Measurements from ENCODE around the gene DCAF5.

Gene DCAF5

DNA sequence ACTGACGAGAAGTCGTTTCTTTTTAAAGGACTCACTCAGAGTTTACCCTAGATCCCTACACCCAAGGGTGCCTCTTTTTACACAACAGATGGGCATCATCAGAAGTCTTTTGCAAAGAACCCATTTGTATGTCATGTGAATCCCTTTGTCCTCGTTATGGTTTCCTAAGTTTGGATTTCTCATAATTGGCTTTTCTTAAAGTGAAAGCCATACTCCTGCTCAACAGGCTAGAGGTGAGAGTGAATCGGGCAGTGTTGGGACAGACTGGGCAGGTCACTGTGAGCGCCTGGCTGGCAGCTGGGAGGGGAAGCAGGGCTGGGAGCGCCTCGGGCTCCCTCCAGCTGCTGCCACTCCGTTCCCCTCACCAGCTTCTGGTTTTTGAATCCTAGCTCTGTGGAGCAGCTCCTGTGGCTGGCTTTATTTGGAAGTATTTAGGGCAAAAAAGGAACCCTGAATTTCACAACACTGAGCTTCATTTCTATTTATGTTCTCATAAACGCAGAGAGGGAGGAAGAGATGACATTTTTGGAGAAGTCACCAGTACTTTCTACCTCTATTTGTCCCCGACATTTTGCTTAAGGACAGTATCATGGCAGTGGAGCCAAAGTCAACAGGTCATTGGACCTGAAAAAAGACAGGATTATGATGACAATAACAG, 110.0 kb downstream of the DCAF5 start:
- in situ Hi-C loops (cut with MboI; ENCODE audit: low sequenced_read_pairs, unreplicated experiment) = no loop called here
- TF ChIP-seq CTCF (IDR thresholded peaks at IDR 0.05; ENCODE audit: borderline replicate concordance, control extremely low read depth, extremely low read depth, insufficient read depth, missing control alignments) = no peak
- DNase-seq (ENCODE audit: low spot score) = no peak

- no peak for TF ChIP-seq CTCF (IDR thresholded peaks at IDR 0.05; ENCODE audit: borderline replicate concordance, control extremely low read depth, extremely low read depth, insufficient read depth, missing control alignments)
- in situ Hi-C loops (cut with MboI; ENCODE audit: low sequenced_read_pairs, unreplicated experiment) = no loop called here
- no peak for DNase-seq (ENCODE audit: low spot score)
Observed at GRCh38 chr14:69042299-69042698, 110.6 kb downstream of the DCAF5 start.

- DNase-seq (ENCODE audit: low spot score) = no peak
- no peak for TF ChIP-seq CTCF (IDR thresholded peaks at IDR 0.05; ENCODE audit: borderline replicate concordance, control extremely low read depth, extremely low read depth, insufficient read depth, missing control alignments)
- in situ Hi-C loops (cut with MboI; ENCODE audit: low sequenced_read_pairs, unreplicated experiment) = no loop called here
Observed at GRCh38 chr14:69041783-69042182, 111.1 kb downstream of the DCAF5 start.

- no peak for TF ChIP-seq CTCF (IDR thresholded peaks at IDR 0.05; ENCODE audit: borderline replicate concordance, control extremely low read depth, extremely low read depth, insufficient read depth, missing control alignments)
- in situ Hi-C loops (cut with MboI; ENCODE audit: low sequenced_read_pairs, unreplicated experiment) = no loop called here
- DNase-seq (ENCODE audit: low spot score) = no peak
Observed at GRCh38 chr14:69040353-69040752, 112.6 kb downstream of the DCAF5 start.

DNA sequence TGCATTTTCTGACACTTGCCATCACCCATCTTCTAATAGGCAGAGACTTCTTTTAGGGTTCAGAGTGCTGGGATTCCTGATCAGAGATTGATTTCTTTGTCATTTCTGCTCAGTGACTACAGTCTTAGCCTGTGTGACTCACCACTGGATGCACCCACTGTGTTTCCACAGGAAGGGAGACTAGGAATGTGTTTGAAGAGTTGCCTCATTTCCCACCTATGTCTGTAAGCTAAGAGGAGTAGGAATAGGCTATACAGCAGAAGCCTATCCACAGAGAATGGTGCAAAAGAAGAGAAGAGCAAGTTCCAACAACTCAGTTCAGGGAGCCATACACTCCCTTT, 113.7 kb downstream of the DCAF5 start:
- in situ Hi-C loops (cut with MboI; ENCODE audit: low sequenced_read_pairs, unreplicated experiment) = no loop called here
- DNase-seq (ENCODE audit: low spot score) = no peak

GRCh38 chr14:69038455-69039287, 114.2 kb downstream of the DCAF5 start:
- in situ Hi-C loops (cut with MboI; ENCODE audit: low sequenced_read_pairs, unreplicated experiment) = no loop called here
- no peak for TF ChIP-seq CTCF (IDR thresholded peaks at IDR 0.05; ENCODE audit: borderline replicate concordance, control extremely low read depth, extremely low read depth, insufficient read depth, missing control alignments)
- no peak for DNase-seq (ENCODE audit: low spot score)

More for the DNA sequence above, 113.7 kb downstream of the DCAF5 start:
- no peak for TF ChIP-seq CTCF (IDR thresholded peaks at IDR 0.05; ENCODE audit: borderline replicate concordance, control extremely low read depth, extremely low read depth, insufficient read depth, missing control alignments)

All from GM13976 (cell line).